ENCODE data around the gene SIMC1.
"Not testable (repeated sequence)": the region's sequence is repeated elsewhere in the genome, so short reads cannot be mapped to it uniquely, and the experiment has no call there.

DNA sequence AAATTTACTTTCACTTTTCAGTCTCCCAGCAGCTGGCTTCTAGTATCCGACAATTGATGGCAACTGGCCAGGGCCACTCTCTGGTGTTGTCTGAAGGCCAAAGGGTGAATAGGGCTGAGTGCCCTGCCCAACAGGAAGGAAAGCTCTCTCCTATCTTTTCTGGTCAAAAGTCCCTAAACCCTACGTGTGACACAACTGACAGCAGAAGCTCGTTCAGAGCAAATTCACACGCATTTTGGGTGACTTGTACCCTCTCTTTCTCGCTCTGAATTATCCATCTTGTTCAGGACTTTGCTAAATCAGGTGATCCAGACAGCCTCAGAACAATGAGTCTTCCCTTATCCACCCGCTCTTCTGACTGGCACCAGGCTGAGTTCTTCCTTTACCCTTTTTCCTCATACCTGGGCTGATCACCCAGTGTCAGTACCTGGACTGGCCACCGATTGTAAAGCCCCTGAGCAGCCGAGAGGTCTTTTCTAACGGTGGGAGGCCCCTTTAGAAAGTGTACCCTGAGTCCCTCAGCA lies 21.8 kb upstream of the SIMC1 start:
- TF ChIP-seq POLR2A (IDR thresholded peaks at IDR 0.05; ENCODE audit: low read length); GATA1 (IDR thresholded peaks at IDR 0.05; ENCODE audit: low read depth, low read length): not testable (repeated sequence)
